ENCODE data around the gene CPB2. TPM values are rescaled to one million over a fixed set of nuclear protein-coding genes. Genes with fewer than 3 reads are reported as not detected.
A peak's percentile ranks its signal among the peaks of the same experiment; 100 is the strongest.

Gene CPB2
- total RNA-seq, 2 donors from 2014 or later, result not detected

- no peak overlapping the region for H3K27ac Mint-ChIP-seq
- whole genome bisulfite sequencing, 2 experiments (ENCODE audit: insufficient coverage in 1 of 2, insufficient read length in 1 of 2), result 72 to 79% methylated on average over 3 to 6 of the region's 6 CpGs
- H3K4me3 Mint-ChIP-seq, result no peak overlapping the region
- no peaks in the 10 kb centered on the region for H3K9me3 Mint-ChIP-seq
- H3K36me3 Mint-ChIP-seq (ENCODE audit: low read depth), result no peaks in the 10 kb centered on the region
- DNase-seq, result peak; percentile 55
- no peaks in the 10 kb centered on the region for H3K27me3 ChIP-seq (ENCODE audit: control insufficient read depth, insufficient read depth, low read length, poor library complexity, severe bottlenecking)
- H3K9me3 ChIP-seq (ENCODE audit: control insufficient read depth, low read length), result no peaks in the 10 kb centered on the region
- no peaks in the 10 kb centered on the region for H3K36me3 ChIP-seq (ENCODE audit: control insufficient read depth, insufficient read depth, low read length)
- peaks cover 2% of the 10 kb centered on the region for H3K27me3 Mint-ChIP-seq (ENCODE audit: insufficient read depth)
- no peak overlapping the region for H3K4me3 ChIP-seq (ENCODE audit: low read length)
- no peak overlapping the region for H3K27ac ChIP-seq (ENCODE audit: low read depth, low read length)
- peaks cover 5% of the 10 kb centered on the region for H3K4me1 Mint-ChIP-seq
- no peak overlapping the region for H3K9ac ChIP-seq (ENCODE audit: extremely low read depth, low read length, poor library complexity, severe bottlenecking)
- no peak for TF ChIP-seq CTCF (conservative IDR thresholded peaks at IDR 0.05)
- no peaks in the 10 kb centered on the region for H3K4me1 ChIP-seq (ENCODE audit: control insufficient read depth, insufficient read depth, low read length)
Measured at GRCh38 chr13:46119883-46120614, 15.2 kb upstream of the CPB2 start.

- no peak overlapping the region for H3K27ac ChIP-seq (ENCODE audit: low read depth, low read length)
Measured at GRCh38 chr13:46116653-46117502, 12.0 kb upstream of the CPB2 start.

GRCh38 chr13:46114613-46115012, 9.8 kb upstream of the CPB2 start:
- no peaks in the 10 kb centered on the region for H3K27me3 Mint-ChIP-seq (ENCODE audit: insufficient read depth)
- no peak overlapping the region for H3K9ac ChIP-seq (ENCODE audit: extremely low read depth, low read length, poor library complexity, severe bottlenecking)
- no peaks in the 10 kb centered on the region for H3K36me3 ChIP-seq (ENCODE audit: control insufficient read depth, insufficient read depth, low read length)
- no peaks in the 10 kb centered on the region for H3K9me3 ChIP-seq (ENCODE audit: control insufficient read depth, low read length)
- H3K4me3 Mint-ChIP-seq, result no peak overlapping the region
- H3K4me1 Mint-ChIP-seq, result no peaks in the 10 kb centered on the region
- TF ChIP-seq CTCF (conservative IDR thresholded peaks at IDR 0.05), result no peak
- no peak overlapping the region for H3K27ac ChIP-seq (ENCODE audit: low read depth, low read length)
- no peaks in the 10 kb centered on the region for H3K9me3 Mint-ChIP-seq
- H3K4me3 ChIP-seq (ENCODE audit: low read length), result no peak overlapping the region
- DNase-seq, result no peak
- H3K27me3 ChIP-seq (ENCODE audit: control insufficient read depth, insufficient read depth, low read length, poor library complexity, severe bottlenecking), result no peaks in the 10 kb centered on the region
- H3K36me3 Mint-ChIP-seq (ENCODE audit: low read depth), result no peaks in the 10 kb centered on the region
- WGBS, 2 experiments (ENCODE audit: insufficient coverage in 1 of 2, insufficient read length in 1 of 2), result 98 to 100% methylated on average over 3 to 7 of the region's 9 CpGs
- H3K4me1 ChIP-seq (ENCODE audit: control insufficient read depth, insufficient read depth, low read length), result no peaks in the 10 kb centered on the region
- no peak overlapping the region for H3K27ac Mint-ChIP-seq

More at GRCh38 chr13:46116653-46117502, 12.0 kb upstream of the CPB2 start:
- Histone ChIP-seq H3K9me3 (ENCODE audit: control insufficient read depth, low read length) (no peaks in the 10 kb centered on the region), H3K4me1 (ENCODE audit: control insufficient read depth, insufficient read depth, low read length) (no peaks in the 10 kb centered on the region), H3K36me3 (ENCODE audit: control insufficient read depth, insufficient read depth, low read length) (no peaks in the 10 kb centered on the region), H3K9ac (ENCODE audit: extremely low read depth, low read length, poor library complexity, severe bottlenecking) (no peak overlapping the region), H3K27me3 (ENCODE audit: control insufficient read depth, insufficient read depth, low read length, poor library complexity, severe bottlenecking) (no peaks in the 10 kb centered on the region), H3K4me3 (ENCODE audit: low read length) (no peak overlapping the region)
- Mint-ChIP-seq H3K4me3 (no peak overlapping the region), H3K36me3 (ENCODE audit: low read depth) (no peaks in the 10 kb centered on the region), H3K4me1 (peaks cover 5% of the 10 kb centered on the region), H3K27me3 (ENCODE audit: insufficient read depth) (peaks cover under 1% of the 10 kb centered on the region), H3K27ac (no peak overlapping the region), H3K9me3 (no peaks in the 10 kb centered on the region)
- DNase-seq, result no peak
- no peak for TF ChIP-seq CTCF (conservative IDR thresholded peaks at IDR 0.05)
- 96 to 100% methylated on average over 1 to 3 of the region's 4 CpGs for WGBS, 2 experiments (ENCODE audit: insufficient coverage in 1 of 2, insufficient read length in 1 of 2)
